Measurements from ENCODE around the gene UMODL1. TPM values are rescaled to one million over a fixed set of nuclear protein-coding genes. Genes with fewer than 3 reads are reported as not detected.

The UMODL1 gene
- total RNA-seq, 1 experiment from 2014 or later: not detected

- no peak for DNase-seq
- no peak for TF ChIP-seq CTCF (conservative IDR thresholded peaks at IDR 0.05)
- no peak overlapping the region for H3K27ac Mint-ChIP-seq
These were observed 24.5 kb downstream of the UMODL1 start for GRCh38 chr21:42095581-42095980.

More at GRCh38 chr21:42095581-42095980, 24.5 kb downstream of the UMODL1 start:
- H4K8ac ChIP-seq (replicated peaks; ENCODE audit: insufficient read length, low read depth, low read length): no peak overlapping the region
- no peaks in the 10 kb centered on the region for H3K4me1 ChIP-seq (ENCODE audit: insufficient read depth, low read length)
- H3K4ac ChIP-seq (ENCODE audit: low read depth, low read length): no peak overlapping the region
- no peak overlapping the region for H3K56ac ChIP-seq (ENCODE audit: insufficient read length, low read depth, low read length)
- WGBS (ENCODE audit: extremely low coverage, insufficient read length, low lambda C conversion rate): no CpG with 5 or more reads among the region's 2 CpGs
- H3K14ac ChIP-seq (ENCODE audit: insufficient read depth, low read length): no peak overlapping the region
- no peak overlapping the region for H3K27ac ChIP-seq (ENCODE audit: insufficient read length, low read depth, low read length)
- H3K4me1 Mint-ChIP-seq: peaks cover 15 to 24% of the 10 kb centered on the region in 2 experiments
- no peak overlapping the region for H2BK12ac ChIP-seq (ENCODE audit: insufficient read length, low read depth, low read length)
- no peaks in the 10 kb centered on the region for H4K20me1 ChIP-seq (ENCODE audit: control insufficient read depth, insufficient read depth, insufficient read length)
- H3K36me3 Mint-ChIP-seq (ENCODE audit: insufficient read depth in 1 of 3, low read depth in 3 of 3): peaks cover 7 to 13% (median 9%) of the 10 kb centered on the region in 3 experiments; a peak in 6 of 7 replicates
- H4K91ac ChIP-seq (ENCODE audit: insufficient read length, low read depth, low read length): no peak overlapping the region
- H3K18ac ChIP-seq (ENCODE audit: insufficient read length, low read depth, low read length): no peak overlapping the region
- H2BK15ac ChIP-seq (ENCODE audit: low read depth, low read length): no peak overlapping the region
- no peak overlapping the region for H3K4me2 ChIP-seq (ENCODE audit: insufficient read depth, insufficient read length, low read length)
- H3K9ac ChIP-seq (ENCODE audit: extremely low read depth, insufficient read length, low read length): no peak overlapping the region
- no peaks in the 10 kb centered on the region for H3K79me1 ChIP-seq (ENCODE audit: insufficient read depth, low read depth, low read length, poor library complexity, severe bottlenecking)
- peaks cover 12 to 16% of the 10 kb centered on the region in 2 experiments for H3K9me3 Mint-ChIP-seq
- no peak overlapping the region for H3K4me3 Mint-ChIP-seq
- no peak overlapping the region for H2BK5ac ChIP-seq (ENCODE audit: insufficient read length, low read length)
- H3K79me2 ChIP-seq (ENCODE audit: insufficient read depth, low read length): no peaks in the 10 kb centered on the region
- no peak overlapping the region for H2BK20ac ChIP-seq (ENCODE audit: low read depth, low read length, poor library complexity, severe bottlenecking)
- no peak overlapping the region for H3T11ph ChIP-seq (ENCODE audit: low read length)
- no peak overlapping the region for H2AK5ac ChIP-seq (ENCODE audit: insufficient read length, low read length)
- H3K23ac ChIP-seq (ENCODE audit: insufficient read length, low read depth, low read length): no peak overlapping the region
- H2AFZ ChIP-seq (ENCODE audit: low read length): no peak overlapping the region
- H2BK120ac ChIP-seq (ENCODE audit: low read depth, low read length, poor library complexity, severe bottlenecking): no peak overlapping the region
- no peaks in the 10 kb centered on the region for H3K27me3 ChIP-seq (ENCODE audit: insufficient read depth, low read length)
- H3K9me3 ChIP-seq (ENCODE audit: control insufficient read depth, low read depth, low read length): no peaks in the 10 kb centered on the region
- H3K27me3 Mint-ChIP-seq (ENCODE audit: low read depth): peaks cover 22% of the 10 kb centered on the region
- no peak overlapping the region for H4K5ac ChIP-seq (ENCODE audit: insufficient read length, low read depth, low read length)
- H3K23me2 ChIP-seq (ENCODE audit: insufficient read length, low read depth, low read length, poor library complexity, severe bottlenecking): no peaks in the 10 kb centered on the region
